Mesenchymal stem cell (in vitro differentiated cells and primary cell): ENCODE measurements around the gene MTA2.

Experiments used
- DNase-seq: peaks from one replicate; pipeline ENCODE4 v3.0.0-alpha.2; 2013
- H2AFZ ChIP-seq: one replicate; pipeline ENCODE4 v1.6.1; 2013; ENCODE audit warnings: low read depth, mild to moderate bottlenecking, control low read depth, inconsistent platforms, low read length, moderate library complexity
- H2AK5ac ChIP-seq: 2 replicates; pipeline ENCODE4 v1.6.1; 2013; ENCODE audit warnings: low read length, moderate library complexity, mild to moderate bottlenecking, inconsistent platforms; ENCODE audit not compliant: severe bottlenecking
- H2BK120ac ChIP-seq: one replicate; pipeline ENCODE4 v1.6.1; 2013; ENCODE audit warnings: low read depth, mild to moderate bottlenecking, inconsistent platforms, low read length, moderate library complexity
- H2BK12ac ChIP-seq, 2 experiments: one replicate each; pipeline ENCODE4 v1.6.1; 2013; ENCODE audit warnings: inconsistent platforms in 2 of 2, low read length in 2 of 2, mild to moderate bottlenecking in 2 of 2, moderate library complexity in 2 of 2, control low read depth in 1 of 2
- H2BK15ac ChIP-seq: one replicate; pipeline ENCODE4 v1.6.1; 2013; ENCODE audit warnings: mild to moderate bottlenecking, low read depth, inconsistent platforms; ENCODE audit not compliant: poor library complexity, severe bottlenecking
- H2BK5ac ChIP-seq: 2 replicates; pipeline ENCODE4 v1.6.1; 2013; ENCODE audit warnings: low read depth, mild to moderate bottlenecking, low read length, control low read depth, inconsistent platforms; ENCODE audit not compliant: poor library complexity, severe bottlenecking
- H3K14ac ChIP-seq, 2 experiments: one replicate each; pipeline ENCODE4 v1.6.1; 2013; ENCODE audit warnings: inconsistent platforms in 2 of 2, low read length in 2 of 2, control low read depth in 1 of 2, mild to moderate bottlenecking in 1 of 2, moderate library complexity in 1 of 2
- H3K18ac ChIP-seq, 2 experiments: one replicate each; pipeline ENCODE4 v1.6.1; 2013; ENCODE audit warnings: inconsistent platforms in 2 of 2, low read length in 2 of 2, control low read depth in 1 of 2, low read depth in 1 of 2, mild to moderate bottlenecking in 1 of 2
- H3K23ac ChIP-seq, 2 experiments: one replicate each; pipeline ENCODE4 v1.6.1; 2013; ENCODE audit warnings: inconsistent platforms in 2 of 2, low read length in 2 of 2, mild to moderate bottlenecking in 2 of 2, moderate library complexity in 2 of 2, control low read depth in 1 of 2
- H3K27ac ChIP-seq: 2 replicates; pipeline ENCODE4 v1.5.1; 2013; ENCODE audit warnings: mild to moderate bottlenecking, moderate library complexity, low read length, control low read depth, inconsistent platforms; ENCODE audit not compliant: poor library complexity, severe bottlenecking
- H3K27me3 ChIP-seq, 2 experiments: 2 replicates each; pipeline versions ENCODE4 v1.6.1 to v1.7.0; 2013; ENCODE audit warnings: low read length in 2 of 2, mild to moderate bottlenecking in 2 of 2, moderate library complexity in 2 of 2, control low read depth in 1 of 2, inconsistent platforms in 1 of 2; ENCODE audit not compliant: control insufficient read depth in 1 of 2, insufficient read depth in 1 of 2
- H3K36me3 ChIP-seq, 2 experiments: 2 replicates each; pipeline versions ENCODE4 v1.6.1 to v1.7.0; 2013; ENCODE audit warnings: low read length in 2 of 2, control low read depth in 1 of 2, inconsistent platforms in 1 of 2, low read depth in 1 of 2, mild to moderate bottlenecking in 1 of 2; ENCODE audit not compliant: insufficient read depth in 2 of 2, control insufficient read depth in 1 of 2
- H3K4ac ChIP-seq, 2 experiments: one replicate each; pipeline ENCODE4 v1.6.1; 2013; ENCODE audit warnings: inconsistent platforms in 2 of 2, low read length in 2 of 2, mild to moderate bottlenecking in 2 of 2, moderate library complexity in 2 of 2, control low read depth in 1 of 2, low read depth in 1 of 2
- H3K4me1 ChIP-seq: 2 replicates; pipeline ENCODE4 v1.6.1; 2013; ENCODE audit warnings: low read depth, low read length, control low read depth; ENCODE audit not compliant: control insufficient read depth, insufficient read depth
- H3K4me2 ChIP-seq: 2 replicates; pipeline ENCODE4 v1.6.1; 2013; ENCODE audit warnings: low read length, mild to moderate bottlenecking, inconsistent platforms; ENCODE audit not compliant: poor library complexity, severe bottlenecking
- H3K4me3 ChIP-seq, 2 experiments: 2 replicates each; pipeline versions ENCODE4 v1.5.1 to v1.7.0; 2013; ENCODE audit warnings: low read length in 2 of 2, mild to moderate bottlenecking in 2 of 2, control low read depth in 1 of 2, low read depth in 1 of 2; ENCODE audit not compliant: insufficient read depth in 1 of 2
- H3K79me1 ChIP-seq: replicated peaks from 2 replicates; pipeline ENCODE4 v1.6.1; 2013; ENCODE audit warnings: mild to moderate bottlenecking, control low read depth, low read length, inconsistent platforms; ENCODE audit not compliant: poor library complexity, severe bottlenecking
- H3K9ac ChIP-seq: 2 replicates; pipeline ENCODE4 v1.7.0; 2013; ENCODE audit warnings: mild to moderate bottlenecking, low read length, moderate library complexity
- H3K9me3 ChIP-seq: 2 replicates; pipeline ENCODE4 v1.7.0; 2013; ENCODE audit warnings: mild to moderate bottlenecking, low read length; ENCODE audit not compliant: control insufficient read depth
- H4K8ac ChIP-seq: one replicate; pipeline ENCODE4 v1.6.1; 2013; ENCODE audit warnings: inconsistent platforms, mild to moderate bottlenecking, low read length, moderate library complexity
- H4K91ac ChIP-seq: one replicate; pipeline ENCODE4 v1.6.1; 2013; ENCODE audit warnings: mild to moderate bottlenecking, low read length, inconsistent platforms
- WGBS: methylation state at CpG from one replicate; pipeline ENCODE4 v1.1.7; 2013; ENCODE audit warnings: mixed read lengths; 5-methylcytosine and 5-hydroxymethylcytosine counted together

Gene MTA2

DNA sequence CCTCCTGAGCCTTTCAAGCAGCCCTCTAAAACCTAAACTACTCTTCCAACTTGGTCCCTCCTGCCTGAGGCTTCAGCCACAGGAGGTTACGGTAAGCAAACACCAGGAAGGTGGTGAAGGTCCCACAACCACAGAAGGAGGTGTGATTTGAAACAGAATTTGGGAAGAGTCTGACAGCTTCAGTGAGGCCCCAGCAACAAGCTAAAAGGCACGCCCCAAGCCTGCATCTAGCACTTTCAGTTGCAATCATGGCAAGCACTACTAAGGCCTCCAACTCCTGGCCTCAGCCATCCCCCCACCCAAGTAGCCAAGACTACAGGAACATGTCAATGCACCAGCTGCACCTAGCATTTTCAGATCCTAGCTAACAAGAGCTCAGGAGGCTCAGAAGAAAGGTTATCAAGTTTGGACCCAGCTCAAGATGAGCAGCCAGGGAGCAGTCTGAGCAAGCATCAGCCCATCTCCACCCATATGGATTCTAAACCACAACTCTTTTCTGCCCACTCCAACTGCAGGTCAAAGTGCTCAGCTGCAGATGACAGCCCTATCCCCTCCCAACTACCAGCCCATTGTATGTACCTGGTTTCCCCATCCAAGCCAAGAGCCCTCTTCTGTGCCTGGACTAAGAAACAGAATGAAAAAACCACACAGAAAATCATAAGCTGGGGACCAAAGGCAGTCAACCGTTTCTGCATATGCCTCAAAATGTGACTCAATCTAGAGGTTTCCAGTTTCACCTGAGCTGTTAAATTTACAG lies 44.6 kb downstream of the MTA2 start:
- Histone ChIP-seq H3K9me3 (no peaks in the 10 kb centered on the region), H3K14ac (peak overlapping the region in 1 of 2 experiments; percentile 26), H2BK5ac (peak overlapping the region; percentile 49), H2AFZ (no peak overlapping the region), H3K36me3 (peaks cover 24 to 34% of the 10 kb centered on the region in 2 experiments), H3K27ac (peak overlapping the region; percentile 88), H3K23ac (peak overlapping the region in 1 of 2 experiments; percentile 65), H3K4me2 (no peak overlapping the region), H2BK15ac (peak overlapping the region; percentile 41), H3K4ac (peak overlapping the region; percentile 55 to 58), H3K79me1 (no peaks in the 10 kb centered on the region), H3K9ac (peak overlapping the region; percentile 95), H2BK120ac (peak overlapping the region; percentile 85), H4K8ac (no peak overlapping the region), H3K4me1 (peaks cover 60% of the 10 kb centered on the region), H3K4me3 (peak overlapping the region in 1 of 2 experiments; percentile 52), H2BK12ac (peak overlapping the region; percentile 64 to 75), H4K91ac (peak overlapping the region; percentile 20), H3K18ac (peak overlapping the region; percentile 55 to 87), H3K27me3 (no peaks in the 10 kb centered on the region), H2AK5ac (peak overlapping the region; percentile 94)
- WGBS, result 40% methylated on average over 3 of the region's 3 CpGs
- DNase-seq, result no peak

DNA sequence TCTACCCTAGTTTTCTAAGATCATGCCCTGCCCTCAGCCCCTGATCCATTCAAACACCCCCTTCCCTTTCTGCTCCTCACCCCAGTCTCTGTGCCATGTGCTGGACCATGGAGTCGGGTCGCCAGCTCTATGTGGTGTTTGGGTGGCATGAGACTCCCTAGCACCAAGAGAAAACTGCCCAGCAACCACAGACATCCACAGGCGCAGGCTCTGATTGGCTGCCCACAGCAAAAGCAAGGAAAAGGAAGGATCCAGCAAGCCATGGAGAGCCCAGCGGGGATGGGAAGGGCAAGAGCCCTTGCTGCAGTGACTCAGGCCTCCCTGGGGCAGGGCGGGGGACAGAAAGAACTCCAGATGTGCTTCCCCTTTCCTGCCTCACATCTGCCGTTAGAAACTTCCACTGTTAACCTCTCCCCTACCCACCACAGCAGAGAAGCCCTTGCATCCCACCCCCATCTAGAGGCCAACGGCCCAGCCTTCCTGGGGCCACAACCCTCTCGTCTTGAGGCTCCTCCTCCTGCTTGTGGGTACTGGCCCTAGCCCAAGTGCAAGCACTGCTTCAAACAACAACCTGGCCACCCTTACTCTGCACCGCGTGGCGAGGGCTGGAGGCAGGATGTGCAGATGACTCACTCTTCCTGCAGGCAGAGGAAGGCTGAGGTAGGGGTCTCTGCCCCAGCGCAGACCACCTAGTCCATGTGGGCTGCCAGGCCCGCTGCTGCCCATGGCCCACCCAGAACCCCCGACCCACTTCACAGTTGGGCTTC lies 45.4 kb downstream of the MTA2 start:
- WGBS, result 9% methylated on average over 14 of the region's 14 CpGs
- peak overlapping the region; percentile 94 for H2AK5ac ChIP-seq
- H3K23ac ChIP-seq, result peak overlapping the region in 1 of 2 experiments; percentile 40
- peak overlapping the region; percentile 55 to 87 for H3K18ac ChIP-seq
- H4K8ac ChIP-seq, result peak overlapping the region; percentile 72
- peak overlapping the region; percentile 85 for H2BK120ac ChIP-seq
- H4K91ac ChIP-seq, result peak overlapping the region; percentile 20
- peak overlapping the region; percentile 88 for H2BK5ac ChIP-seq
- H2BK15ac ChIP-seq, result peak overlapping the region; percentile 73
- H3K27ac ChIP-seq, result peak overlapping the region; percentile 88
- H3K79me1 ChIP-seq, result no peaks in the 10 kb centered on the region
- peak overlapping the region; percentile 75 to 81 for H2BK12ac ChIP-seq
- H2AFZ ChIP-seq, result no peak overlapping the region
- no peaks in the 10 kb centered on the region for H3K9me3 ChIP-seq
- peak overlapping the region in 1 of 2 experiments; percentile 59 for H3K4me3 ChIP-seq
- peak overlapping the region; percentile 95 for H3K9ac ChIP-seq
- peaks cover 24 to 27% of the 10 kb centered on the region in 2 experiments for H3K36me3 ChIP-seq
- H3K27me3 ChIP-seq, result no peaks in the 10 kb centered on the region
- H3K4me1 ChIP-seq, result peaks cover 64% of the 10 kb centered on the region
- DNase-seq, result peak; percentile 98
- H3K4me2 ChIP-seq, result peak overlapping the region; percentile 36
- H3K14ac ChIP-seq, result no peak overlapping the region
- peak overlapping the region; percentile 55 to 66 for H3K4ac ChIP-seq

DNA sequence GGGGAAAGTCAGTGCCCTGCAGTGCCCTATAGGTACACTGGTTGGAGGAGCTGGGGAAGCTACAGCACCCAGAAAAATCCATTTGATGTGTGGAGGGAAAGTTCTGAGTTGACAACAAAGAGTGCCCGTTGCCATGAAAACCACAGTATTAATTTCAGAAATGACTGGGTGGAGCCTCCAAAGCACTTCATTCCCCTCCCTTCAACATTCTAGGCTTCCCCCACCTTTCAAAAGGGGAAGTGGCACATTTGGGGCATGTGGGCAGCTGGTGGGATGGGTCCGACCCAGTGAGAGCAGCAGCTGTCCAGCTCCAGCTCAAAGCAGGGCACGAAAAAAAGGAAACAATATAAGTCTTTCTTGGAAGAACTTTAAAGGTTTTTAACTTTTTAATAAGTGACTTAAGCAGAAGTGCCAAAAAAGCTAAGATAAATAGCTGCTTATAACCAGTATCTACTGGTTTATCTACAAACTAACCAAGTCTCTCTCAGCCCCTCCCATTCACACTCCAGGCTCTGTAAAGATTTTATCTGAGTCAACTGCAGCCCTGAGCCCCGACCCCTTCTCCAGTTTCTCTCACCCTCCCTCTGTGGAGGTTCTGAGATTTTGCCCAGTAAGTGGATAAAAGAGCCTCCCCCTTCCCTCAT lies 46.1 kb downstream of the MTA2 start:
- Histone ChIP-seq H2AK5ac (peak overlapping the region; percentile 95), H3K36me3 (peaks cover 24 to 27% of the 10 kb centered on the region in 2 experiments), H2AFZ (no peak overlapping the region), H2BK120ac (peak overlapping the region; percentile 42), H3K18ac (peak overlapping the region; percentile 23 to 89), H3K4me1 (peaks cover 64% of the 10 kb centered on the region), H3K9me3 (no peaks in the 10 kb centered on the region), H3K27me3 (no peaks in the 10 kb centered on the region), H3K27ac (peak overlapping the region; percentile 88), H4K8ac (peak overlapping the region; percentile 33), H2BK5ac (peak overlapping the region; percentile 88), H3K4me3 (peak overlapping the region in 1 of 2 experiments; percentile 59), H3K4me2 (peak overlapping the region; percentile 49), H3K4ac (peak overlapping the region; percentile 35 to 71), H3K14ac (no peak overlapping the region), H3K79me1 (peaks cover 4% of the 10 kb centered on the region), H3K23ac (peak overlapping the region in 1 of 2 experiments; percentile 36), H2BK12ac (peak overlapping the region in 1 of 2 experiments; percentile 81), H2BK15ac (peak overlapping the region; percentile 73), H4K91ac (peak overlapping the region; percentile 52), H3K9ac (peak overlapping the region; percentile 95)
- no peak for DNase-seq
- WGBS, result 29% methylated on average over 2 of the region's 4 CpGs
